Thyroid gland (tissue), 4 donors: ENCODE results near the gene FBXO27.
"Not testable (repeated sequence)": the region's sequence is repeated elsewhere in the genome, so short reads cannot be mapped to it uniquely, and the experiment has no call there.

Experiments used
- POLR2A ChIP-seq, 2 donors: fragments of 450-650 bp; IDR thresholded peaks; one replicate each; pipeline ENCODE4 v1.6.1; 2017; ENCODE audit warnings: antibody characterized with exemption in 2 of 2, mild to moderate bottlenecking in 2 of 2, moderate library complexity in 1 of 2
- TF ChIP-seq, protein P1 (sequence below), 6 experiments: fragments of 200-600 bp in 3 of 6; fragments of 450-650 bp in 3 of 6; sonication (generic) in 3 of 6; IDR thresholded peaks; one replicate each; pipeline ENCODE4 v1.5.1; 2016 to 2019; ENCODE audit warnings: antibody characterized with exemption in 6 of 6, mild to moderate bottlenecking in 2 of 6, inconsistent platforms in 1 of 6, moderate library complexity in 1 of 6

DNA sequence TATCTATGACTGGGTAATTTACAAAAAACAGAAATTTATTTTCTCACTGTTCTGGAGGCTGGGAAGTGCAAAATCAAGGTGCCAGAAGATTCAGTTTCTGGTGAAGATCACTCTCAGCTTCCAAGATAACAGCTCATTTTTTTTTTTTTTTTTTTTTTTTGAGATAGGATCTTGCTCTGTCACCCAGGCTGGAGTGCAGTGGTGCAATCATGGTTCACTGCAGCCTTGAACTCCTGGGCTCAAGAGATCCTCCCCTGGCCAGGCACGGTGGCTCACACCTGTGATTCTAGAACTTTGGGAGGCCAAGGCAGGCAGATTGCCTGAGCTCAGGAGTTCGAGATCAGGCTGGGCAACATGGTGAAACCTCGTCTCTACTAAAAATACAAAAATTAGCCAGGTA, 34.8 kb downstream of the FBXO27 start:
- TF ChIP-seq POLR2A (IDR thresholded peaks at IDR 0.05), result not testable (repeated sequence)
- TF ChIP-seq, protein P1, sequence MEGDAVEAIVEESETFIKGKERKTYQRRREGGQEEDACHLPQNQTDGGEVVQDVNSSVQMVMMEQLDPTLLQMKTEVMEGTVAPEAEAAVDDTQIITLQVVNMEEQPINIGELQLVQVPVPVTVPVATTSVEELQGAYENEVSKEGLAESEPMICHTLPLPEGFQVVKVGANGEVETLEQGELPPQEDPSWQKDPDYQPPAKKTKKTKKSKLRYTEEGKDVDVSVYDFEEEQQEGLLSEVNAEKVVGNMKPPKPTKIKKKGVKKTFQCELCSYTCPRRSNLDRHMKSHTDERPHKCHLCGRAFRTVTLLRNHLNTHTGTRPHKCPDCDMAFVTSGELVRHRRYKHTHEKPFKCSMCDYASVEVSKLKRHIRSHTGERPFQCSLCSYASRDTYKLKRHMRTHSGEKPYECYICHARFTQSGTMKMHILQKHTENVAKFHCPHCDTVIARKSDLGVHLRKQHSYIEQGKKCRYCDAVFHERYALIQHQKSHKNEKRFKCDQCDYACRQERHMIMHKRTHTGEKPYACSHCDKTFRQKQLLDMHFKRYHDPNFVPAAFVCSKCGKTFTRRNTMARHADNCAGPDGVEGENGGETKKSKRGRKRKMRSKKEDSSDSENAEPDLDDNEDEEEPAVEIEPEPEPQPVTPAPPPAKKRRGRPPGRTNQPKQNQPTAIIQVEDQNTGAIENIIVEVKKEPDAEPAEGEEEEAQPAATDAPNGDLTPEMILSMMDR (IDR thresholded peaks at IDR 0.05), result not testable (repeated sequence)
